HG02981 (cell line): ENCODE data around the gene HPS4.

ENCODE experiments used
- ATAC-seq: cut with Tn5 transposase; IDR thresholded peaks from one replicate; pipeline ENCODE4 v1.9.1; 2021; ENCODE audit warnings: mild to moderate bottlenecking, moderate library complexity; ENCODE audit not compliant: unreplicated experiment

HPS4 gene

GRCh38 chr22:26470807-26471206, 12.8 kb downstream of the HPS4 start:
- no peak for ATAC-seq

- no peak for ATAC-seq
These were observed 17.4 kb downstream of the HPS4 start for GRCh38 chr22:26466196-26466595.

- no peak for ATAC-seq
These were observed 19.3 kb downstream of the HPS4 start for GRCh38 chr22:26464312-26464711.

GRCh38 chr22:26463688-26464087, 19.9 kb downstream of the HPS4 start:
- no peak for ATAC-seq

GRCh38 chr22:26463101-26463661, 20.4 kb downstream of the HPS4 start:
- ATAC-seq, result no peak

- ATAC-seq, result no peak
These were observed 20.9 kb downstream of the HPS4 start for GRCh38 chr22:26462641-26463040.

GRCh38 chr22:26462051-26462450, 21.5 kb downstream of the HPS4 start:
- no peak for ATAC-seq

GRCh38 chr22:26461188-26461810, 22.3 kb downstream of the HPS4 start:
- no peak for ATAC-seq

- ATAC-seq, result no peak
These were observed 23.4 kb downstream of the HPS4 start for GRCh38 chr22:26460202-26460601.

- no peak for ATAC-seq
These were observed 25.8 kb downstream of the HPS4 start for GRCh38 chr22:26457661-26458272.

- no peak for ATAC-seq
These were observed 29.6 kb downstream of the HPS4 start for GRCh38 chr22:26453812-26454500.

- ATAC-seq, result no peak
These were observed 30.4 kb downstream of the HPS4 start for GRCh38 chr22:26453216-26453615.

- ATAC-seq, result no peak
These were observed 31.2 kb downstream of the HPS4 start for GRCh38 chr22:26452236-26453016.

- no peak for ATAC-seq
These were observed 33.0 kb downstream of the HPS4 start for GRCh38 chr22:26450453-26451185.

- no peak for ATAC-seq
These were observed 34.6 kb downstream of the HPS4 start for GRCh38 chr22:26448941-26449340.

GRCh38 chr22:26448334-26448733, 35.2 kb downstream of the HPS4 start:
- no peak for ATAC-seq

GRCh38 chr22:26447584-26448329, 35.8 kb downstream of the HPS4 start:
- ATAC-seq, result no peak

- ATAC-seq, result no peak
These were observed 36.6 kb downstream of the HPS4 start for GRCh38 chr22:26446808-26447515.

GRCh38 chr22:26445577-26446275, 37.9 kb downstream of the HPS4 start:
- no peak for ATAC-seq
